Hematopoietic multipotent progenitor cell (in vitro differentiated cells): ENCODE data around the gene CTNNB1. TPM values are rescaled to one million over a fixed set of nuclear protein-coding genes. Genes with fewer than 3 reads are reported as not detected.

Experiments used
- DNase-seq, 3 donors: peaks; one replicate each; pipeline ENCODE4 v3.0.0-alpha.2; 2011 to 2015; ENCODE audit warnings: low read depth in 2 of 3, low spot score in 2 of 3
- total RNA-seq: library from RNA; depleted of rRNA; stranded (reverse); fragments of >200 nt; gene quantifications from one replicate; pipeline ENCODE4 v1.2.3, GENCODE V29; 2012

The CTNNB1 gene
- total RNA-seq, 1 donor, result 571 TPM

DNA sequence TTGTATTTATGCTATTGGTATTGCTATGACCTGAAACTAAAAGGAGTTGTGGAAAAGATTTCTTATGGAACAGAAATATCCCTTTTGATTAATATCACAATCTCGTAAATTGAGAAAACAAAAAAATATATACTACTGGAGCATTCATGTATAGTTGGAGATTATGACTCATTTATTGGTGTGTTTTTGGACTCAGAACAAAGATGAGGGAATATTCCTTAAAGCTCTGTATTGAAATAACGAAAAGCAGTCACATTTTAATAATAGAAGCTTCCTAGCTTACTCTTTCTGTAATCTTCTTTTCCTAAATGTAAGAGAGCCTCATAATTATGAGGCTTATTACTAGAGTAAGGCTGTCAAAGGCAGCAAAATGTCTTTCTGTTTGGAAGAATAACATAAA lies 14.3 kb downstream of the CTNNB1 start:
- no peak for DNase-seq

DNA sequence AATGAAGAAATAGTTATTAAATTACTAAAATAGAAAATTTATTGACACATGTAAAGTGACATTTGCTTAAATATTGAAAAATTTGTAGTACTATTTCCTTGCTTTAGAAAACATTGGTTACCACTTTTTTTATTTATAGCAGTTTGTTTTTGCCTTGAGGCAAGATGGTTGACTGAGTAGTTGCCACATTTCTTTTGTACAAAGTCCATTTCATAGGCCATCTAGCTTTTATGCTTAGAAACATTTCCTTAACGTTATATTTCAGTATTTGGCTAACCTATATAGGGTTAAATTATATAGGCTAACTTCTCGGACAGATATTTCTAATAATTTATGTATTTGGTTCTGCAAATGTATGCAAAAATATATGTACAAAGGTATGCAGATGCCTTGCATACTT lies 17.1 kb downstream of the CTNNB1 start:
- no peak for DNase-seq

DNA sequence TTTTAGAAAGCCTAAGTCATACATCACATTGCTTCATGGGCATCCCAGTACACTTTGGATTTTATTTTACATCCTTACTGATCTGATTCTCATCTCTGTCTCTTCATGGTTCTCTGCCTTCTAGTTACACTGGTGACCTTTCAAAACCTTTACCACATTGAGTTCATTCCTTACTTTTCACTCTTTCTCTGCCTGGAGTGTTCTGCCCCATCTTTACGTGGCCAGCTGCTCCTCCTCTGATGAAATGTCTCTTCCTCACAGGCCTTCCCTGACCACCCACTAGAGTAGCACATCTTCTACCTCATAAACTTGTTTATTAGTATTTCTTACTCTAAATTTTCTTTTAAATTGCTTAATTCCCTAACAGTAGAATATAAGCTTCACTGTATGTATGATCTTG lies 17.7 kb downstream of the CTNNB1 start:
- DNase-seq, result no peak

DNA sequence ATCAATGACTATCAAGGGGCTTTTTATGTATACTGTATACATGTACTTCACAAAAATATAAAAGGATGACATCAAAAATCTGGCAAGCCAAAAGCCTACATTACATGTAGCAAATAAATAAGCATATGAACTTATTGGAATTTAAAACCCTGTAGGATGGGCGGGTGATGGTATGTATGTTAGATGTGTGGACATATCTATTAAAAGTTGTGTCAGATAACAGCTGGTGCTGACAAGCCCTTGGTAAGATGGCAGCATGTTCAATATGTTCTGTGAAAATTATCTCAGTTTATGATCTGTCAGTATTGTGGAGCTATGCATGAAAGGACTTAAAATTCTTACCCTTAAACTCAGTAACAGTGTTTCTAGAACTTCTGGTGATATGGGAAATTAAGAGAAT lies 20.1 kb downstream of the CTNNB1 start:
- no peak for DNase-seq

DNA sequence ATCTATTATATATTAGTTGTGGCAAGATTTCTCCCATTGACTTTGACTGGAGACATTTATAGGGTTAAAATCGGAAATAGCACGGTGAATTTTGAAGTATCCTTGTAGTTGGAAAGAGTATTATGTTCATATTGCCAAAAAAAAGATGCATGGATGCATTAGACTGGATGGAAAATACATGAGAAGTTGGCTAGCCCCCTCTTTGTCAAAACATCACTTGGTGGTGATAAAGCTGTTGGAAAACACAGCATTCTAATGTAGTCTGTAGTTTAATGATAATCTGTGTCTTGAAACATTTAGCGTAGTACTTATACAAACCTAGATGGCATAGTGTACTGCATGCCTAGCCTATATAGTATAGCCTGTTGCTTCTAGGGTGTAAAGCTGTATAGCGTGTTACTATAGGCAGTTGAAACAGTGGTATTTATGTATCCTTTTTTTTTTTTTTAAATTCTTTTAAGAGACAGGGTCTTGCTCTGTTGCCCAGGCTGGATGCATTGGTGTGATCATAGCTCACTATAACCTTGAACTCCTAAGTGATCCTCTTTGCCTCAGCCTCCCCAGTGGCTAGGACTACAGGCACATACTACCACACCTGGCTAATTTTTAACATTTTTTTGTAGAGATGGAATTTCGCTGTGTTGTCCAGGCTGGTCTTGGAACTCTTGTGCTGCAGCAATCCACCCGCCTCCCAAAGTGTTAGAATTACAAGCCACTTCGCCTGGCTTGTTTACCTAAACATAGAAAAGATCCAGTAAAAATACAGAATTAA lies 21.8 kb downstream of the CTNNB1 start:
- no peak for DNase-seq

- DNase-seq, result no peak
Observed at GRCh38 chr3:41222012-41222411, 22.7 kb downstream of the CTNNB1 start.

DNA sequence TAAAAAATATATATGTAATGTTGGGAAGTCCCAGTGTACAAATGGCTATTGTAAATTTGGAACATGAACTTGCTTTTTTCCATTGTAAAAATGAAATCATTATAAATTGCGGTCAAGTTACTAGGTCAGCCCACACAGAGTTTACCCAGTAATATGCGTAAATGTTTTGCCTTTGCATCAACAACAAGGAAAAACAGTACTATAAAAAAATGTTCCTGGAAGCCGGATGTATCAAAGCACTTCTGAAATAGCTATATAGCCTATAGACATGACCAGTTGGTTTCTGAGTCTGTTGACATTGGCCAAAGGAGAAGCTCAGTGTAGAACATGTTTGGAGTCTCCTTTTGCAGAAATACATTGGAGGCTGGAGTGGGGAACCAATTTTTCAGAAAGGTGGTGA lies 23.2 kb downstream of the CTNNB1 start:
- no peak for DNase-seq

- no peak for DNase-seq
Observed at GRCh38 chr3:41223078-41223477, 23.8 kb downstream of the CTNNB1 start.

GRCh38 chr3:41223691-41224090 lies 24.4 kb downstream of the CTNNB1 start:
- DNase-seq, result no peak

DNA sequence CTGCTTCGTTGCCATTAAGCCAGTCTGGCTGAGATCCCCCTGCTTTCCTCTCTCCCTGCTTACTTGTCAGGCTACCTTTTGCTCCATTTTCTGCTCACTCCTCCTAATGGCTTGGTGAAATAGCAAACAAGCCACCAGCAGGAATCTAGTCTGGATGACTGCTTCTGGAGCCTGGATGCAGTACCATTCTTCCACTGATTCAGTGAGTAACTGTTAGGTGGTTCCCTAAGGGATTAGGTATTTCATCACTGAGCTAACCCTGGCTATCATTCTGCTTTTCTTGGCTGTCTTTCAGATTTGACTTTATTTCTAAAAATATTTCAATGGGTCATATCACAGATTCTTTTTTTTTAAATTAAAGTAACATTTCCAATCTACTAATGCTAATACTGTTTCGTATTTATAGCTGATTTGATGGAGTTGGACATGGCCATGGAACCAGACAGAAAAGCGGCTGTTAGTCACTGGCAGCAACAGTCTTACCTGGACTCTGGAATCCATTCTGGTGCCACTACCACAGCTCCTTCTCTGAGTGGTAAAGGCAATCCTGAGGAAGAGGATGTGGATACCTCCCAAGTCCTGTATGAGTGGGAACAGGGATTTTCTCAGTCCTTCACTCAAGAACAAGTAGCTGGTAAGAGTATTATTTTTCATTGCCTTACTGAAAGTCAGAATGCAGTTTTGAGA lies 25.0 kb downstream of the CTNNB1 start:
- DNase-seq, result no peak

- no peak for DNase-seq
Observed at GRCh38 chr3:41234823-41235721, 35.8 kb downstream of the CTNNB1 start.

- no peak for DNase-seq
Observed at GRCh38 chr3:41236228-41236627, 36.9 kb downstream of the CTNNB1 start.

GRCh38 chr3:41237907-41238306 lies 38.6 kb downstream of the CTNNB1 start:
- DNase-seq, result no peak

DNA sequence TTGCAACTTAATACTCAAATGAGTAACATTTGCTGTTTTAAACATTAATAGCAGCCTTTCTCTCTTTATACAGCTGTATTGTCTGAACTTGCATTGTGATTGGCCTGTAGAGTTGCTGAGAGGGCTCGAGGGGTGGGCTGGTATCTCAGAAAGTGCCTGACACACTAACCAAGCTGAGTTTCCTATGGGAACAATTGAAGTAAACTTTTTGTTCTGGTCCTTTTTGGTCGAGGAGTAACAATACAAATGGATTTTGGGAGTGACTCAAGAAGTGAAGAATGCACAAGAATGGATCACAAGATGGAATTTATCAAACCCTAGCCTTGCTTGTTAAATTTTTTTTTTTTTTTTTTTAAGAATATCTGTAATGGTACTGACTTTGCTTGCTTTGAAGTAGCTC lies 40.3 kb downstream of the CTNNB1 start:
- DNase-seq, result no peak

DNA sequence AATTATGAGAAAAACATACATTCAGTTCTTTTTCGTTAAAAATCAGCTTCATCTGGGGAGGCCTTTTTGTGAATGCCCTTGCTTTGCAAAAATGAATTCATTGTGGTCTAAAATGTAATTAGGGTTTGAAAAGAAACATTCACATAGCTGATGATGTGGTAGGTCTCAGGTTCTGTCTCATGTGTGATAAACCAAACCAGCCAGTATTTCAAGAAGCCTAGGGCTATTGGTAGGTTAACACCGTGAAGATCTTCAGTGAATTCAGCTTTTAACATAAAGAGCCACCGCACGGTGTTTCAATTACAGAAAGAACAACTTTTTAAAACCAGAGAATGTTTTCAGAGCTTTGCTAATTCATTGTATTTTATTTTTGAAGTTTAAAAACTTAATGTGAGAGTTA lies 41.9 kb downstream of the CTNNB1 start:
- DNase-seq, result no peak

DNA sequence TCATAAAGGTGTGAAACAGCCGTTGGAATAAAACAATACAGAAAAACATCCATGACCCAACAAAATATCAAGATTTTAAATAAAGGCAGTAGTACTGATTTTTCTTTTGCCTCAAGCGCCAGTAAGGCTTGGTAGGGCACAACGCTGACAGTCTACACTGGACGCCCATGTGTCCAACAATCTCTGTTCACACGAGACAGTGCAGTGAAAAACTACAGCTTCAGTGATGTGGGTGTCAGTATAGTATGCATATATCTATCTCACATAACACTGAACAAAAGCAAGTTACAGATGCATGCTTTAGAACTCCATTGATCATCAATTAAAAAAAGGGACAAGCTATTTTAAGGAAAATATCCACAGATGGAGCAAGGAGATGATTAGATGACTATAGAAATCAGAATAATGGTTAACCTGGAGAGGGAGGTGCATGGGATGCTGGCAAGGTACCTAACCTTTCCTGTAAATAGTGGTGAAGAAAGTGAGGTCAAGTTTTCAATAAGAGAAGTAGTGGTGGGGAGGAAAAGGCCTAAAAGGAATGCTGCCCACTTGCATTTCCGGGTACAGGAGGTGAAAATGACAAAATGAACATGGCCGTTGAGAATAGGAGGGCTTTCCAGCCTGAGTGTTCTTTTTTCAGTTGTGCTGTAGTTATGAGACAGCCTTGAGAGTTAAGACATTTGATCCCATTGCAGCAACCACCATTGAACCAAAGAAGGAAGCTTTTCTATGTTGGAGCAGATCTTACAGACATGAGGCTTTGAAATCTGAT lies 42.7 kb downstream of the CTNNB1 start:
- no peak for DNase-seq

GRCh38 chr3:41243183-41243582 lies 43.9 kb downstream of the CTNNB1 start:
- no peak for DNase-seq

GRCh38 chr3:41244620-41245336 lies 45.5 kb downstream of the CTNNB1 start:
- DNase-seq, result no peak

- no peak for DNase-seq
Observed at GRCh38 chr3:41247055-41248004, 48.0 kb downstream of the CTNNB1 start.
